A673 (cell line): Measurements from ENCODE around the gene CLEC4M. TPM values are rescaled to one million over a fixed set of nuclear protein-coding genes. Genes with fewer than 3 reads are reported as not detected.

Experiments
- Bru-seq: library from RNA; stranded (reverse); fragments of 400-500 nt; gene quantifications from one replicate; lab custom pipeline; 2021; lab: Mats Ljungman, UMichigan
- BruChase-seq, 2 experiments: library from RNA; stranded (reverse); fragments of 400-500 nt; gene quantifications; one replicate each; lab custom pipeline; 2021; lab: Mats Ljungman, UMichigan
- BruUV-seq: library from RNA; stranded (reverse); fragments of 400-500 nt; replicated peaks from 2 replicates; lab custom pipeline; 2021; lab: Mats Ljungman, UMichigan
- CTCF ChIA-PET: fragments of 300-600 bp; sonication (Branson Sonifier 250); formaldehyde crosslinking; loops from one replicate; lab custom pipeline; 2022; ENCODE audit warnings: antibody characterized with exemption; lab: Charles Lee
- POLR2A ChIA-PET: fragments of 300-600 bp; sonication (Branson Sonifier 250); formaldehyde crosslinking; loops from one replicate; lab custom pipeline; 2022; ENCODE audit warnings: antibody characterized with exemption; ENCODE audit not compliant: low non-redundant PET; lab: Charles Lee
- DNase-seq: peaks from one replicate; pipeline ENCODE4 v3.0.0-alpha.2; 2015; ENCODE audit warnings: low spot score
- H3K27ac ChIP-seq: fragments of 200-600 bp; sonication (generic); 2 replicates; pipeline ENCODE4 v1.5.1; 2016; ENCODE audit warnings: mixed run types, low read depth, mild to moderate bottlenecking, mixed read lengths, antibody characterized with exemption, low read length; ENCODE audit not compliant: poor library complexity, severe bottlenecking
- H3K27me3 ChIP-seq: fragments of 200-600 bp; sonication (generic); replicated peaks from 2 replicates; pipeline ENCODE4 v1.6.1; 2017; ENCODE audit warnings: mixed run types, low read depth, mild to moderate bottlenecking, mixed read lengths, antibody characterized with exemption, low read length; ENCODE audit not compliant: insufficient read depth, poor library complexity
- H3K36me3 ChIP-seq: fragments of 200-600 bp; sonication (generic); 2 replicates; pipeline ENCODE4 v1.6.1; 2016; ENCODE audit warnings: mixed run types, mild to moderate bottlenecking, mixed read lengths, antibody characterized with exemption, low read length; ENCODE audit not compliant: insufficient read depth, poor library complexity, severe bottlenecking
- H3K4me1 ChIP-seq: fragments of 200-600 bp; sonication (generic); 2 replicates; pipeline ENCODE4 v1.6.1; 2017; ENCODE audit warnings: mixed run types, mild to moderate bottlenecking, mixed read lengths, antibody characterized with exemption, low read length; ENCODE audit not compliant: insufficient read depth, poor library complexity, severe bottlenecking
- H3K4me3 ChIP-seq: fragments of 200-600 bp; sonication (generic); 2 replicates; pipeline ENCODE4 v1.5.1; 2016; ENCODE audit warnings: low read depth, mixed run types, mild to moderate bottlenecking, mixed read lengths, low read length; ENCODE audit not compliant: poor library complexity, severe bottlenecking
- H3K9me3 ChIP-seq: fragments of 200-600 bp; sonication (generic); 2 replicates; pipeline ENCODE4 v1.6.1; 2016; ENCODE audit warnings: mixed run types, low read depth, mild to moderate bottlenecking, mixed read lengths, antibody characterized with exemption, low read length; ENCODE audit not compliant: poor library complexity, severe bottlenecking
- EZH2 ChIP-seq: fragments of 200-600 bp; sonication (generic); IDR thresholded peaks from 2 replicates; pipeline ENCODE4 v1.6.1; 2017; ENCODE audit warnings: borderline replicate concordance, low read depth, mild to moderate bottlenecking, mixed read lengths, antibody characterized with exemption, low read length; ENCODE audit not compliant: poor library complexity, severe bottlenecking
- intact Hi-C: fragments of 100-400 bp; cut with micrococcal nuclease; formaldehyde crosslinking; loops from one replicate; pipeline ENCODE4 v1.10.0; 2022; ENCODE audit not compliant: unreplicated experiment
- long read RNA-seq: library from polyadenylated mRNA; stranded (forward); transcript quantifications from one replicate; pipeline ENCODE4 v2.0.0, GENCODE V29; 2022
- total RNA-seq: library from RNA; stranded (reverse); gene quantifications from 2 replicates; pipeline ENCODE4 v1.2.3, GENCODE V29; 2021
- TF ChIP-seq, protein P1 (sequence below): fragments of 300-800, 200-600 bp; sonication (generic); conservative IDR thresholded peaks from 2 replicates; pipeline ENCODE4 v1.5.1; 2017; ENCODE audit warnings: low read depth, mild to moderate bottlenecking, antibody characterized with exemption, low read length, moderate library complexity, mixed read lengths

The CLEC4M gene, protein sequence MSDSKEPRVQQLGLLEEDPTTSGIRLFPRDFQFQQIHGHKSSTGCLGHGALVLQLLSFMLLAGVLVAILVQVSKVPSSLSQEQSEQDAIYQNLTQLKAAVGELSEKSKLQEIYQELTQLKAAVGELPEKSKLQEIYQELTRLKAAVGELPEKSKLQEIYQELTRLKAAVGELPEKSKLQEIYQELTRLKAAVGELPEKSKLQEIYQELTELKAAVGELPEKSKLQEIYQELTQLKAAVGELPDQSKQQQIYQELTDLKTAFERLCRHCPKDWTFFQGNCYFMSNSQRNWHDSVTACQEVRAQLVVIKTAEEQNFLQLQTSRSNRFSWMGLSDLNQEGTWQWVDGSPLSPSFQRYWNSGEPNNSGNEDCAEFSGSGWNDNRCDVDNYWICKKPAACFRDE
- total RNA-seq (not detected in 2 replicates), Bru-seq, nascent RNA (not detected), BruChase-seq, experiment 1, labeled RNA remaining after a 2-hour chase (not detected), BruChase-seq, experiment 2, labeled RNA remaining after a 6-hour chase (not detected)
- long read RNA-seq = 0 reads

DNA sequence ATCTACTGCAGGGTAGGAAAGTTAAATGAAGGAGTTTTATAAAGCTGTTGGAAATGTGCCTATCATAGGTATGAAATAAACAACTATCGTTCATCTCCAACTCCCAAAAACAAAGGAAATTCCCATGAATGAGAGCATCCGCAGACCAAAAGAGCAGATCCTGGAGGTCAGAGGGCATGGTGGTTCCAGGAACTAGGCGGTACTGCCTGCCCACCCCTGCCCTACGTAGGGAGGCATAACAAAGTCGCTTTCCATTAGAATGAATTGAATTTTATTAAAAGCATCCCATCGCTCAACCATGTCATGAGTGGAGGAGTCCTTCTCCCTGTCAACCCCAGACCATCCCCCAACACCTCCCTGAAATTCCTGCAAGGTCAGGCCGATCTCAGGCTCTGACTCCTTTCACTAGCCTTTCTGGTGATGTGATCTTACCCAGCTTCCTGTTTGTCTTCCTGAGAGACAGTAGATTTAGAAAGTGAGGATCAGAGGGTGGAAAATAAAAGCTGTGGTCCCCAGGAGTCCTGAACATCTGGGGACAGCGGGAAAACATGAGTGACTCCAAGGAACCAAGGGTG lies at the start of gene CLEC4M:
TSS of gene CLEC4M (plus strand) at position 525 of the 575 bp plus-strand sequence. CDS start at position 549, 24 bp downstream.
- CTCF ChIA-PET = no interaction called here
- POLR2A ChIA-PET = no interaction called here

DNA sequence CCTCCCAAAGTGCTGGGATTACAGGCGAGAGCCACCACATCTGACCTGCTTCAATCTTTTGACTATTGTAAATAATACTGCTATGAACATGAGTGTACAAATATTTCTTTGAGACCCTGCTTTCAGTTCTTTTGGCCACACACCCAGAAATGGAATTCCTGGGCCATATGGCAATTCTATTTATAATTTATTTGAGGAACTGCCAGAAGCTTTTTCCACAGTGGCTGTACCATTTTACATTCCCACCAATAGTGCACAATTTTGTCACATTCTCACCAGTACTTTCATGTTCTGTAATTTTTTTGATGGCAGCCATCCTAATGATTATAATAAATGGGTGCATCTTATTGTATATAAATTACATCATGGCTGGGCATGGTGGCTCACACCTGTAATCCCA lies 47.4 kb upstream of the CLEC4M start:
- no peaks in the 10 kb centered on the region for H3K9me3 ChIP-seq
- ChIA-PET CTCF (no interaction called here), POLR2A (no interaction called here)
- H3K4me1 ChIP-seq = no peaks in the 10 kb centered on the region
- no TSS peak for BruUV-seq
- H3K36me3 ChIP-seq = no peaks in the 10 kb centered on the region
- intact Hi-C loops = no loop called here
- H3K27me3 ChIP-seq = no peaks in the 10 kb centered on the region
- H3K4me3 ChIP-seq = no peak overlapping the region
- H3K27ac ChIP-seq = no peak overlapping the region
- DNase-seq = no peak
- no peak for TF ChIP-seq EZH2
- TF ChIP-seq, protein P1, sequence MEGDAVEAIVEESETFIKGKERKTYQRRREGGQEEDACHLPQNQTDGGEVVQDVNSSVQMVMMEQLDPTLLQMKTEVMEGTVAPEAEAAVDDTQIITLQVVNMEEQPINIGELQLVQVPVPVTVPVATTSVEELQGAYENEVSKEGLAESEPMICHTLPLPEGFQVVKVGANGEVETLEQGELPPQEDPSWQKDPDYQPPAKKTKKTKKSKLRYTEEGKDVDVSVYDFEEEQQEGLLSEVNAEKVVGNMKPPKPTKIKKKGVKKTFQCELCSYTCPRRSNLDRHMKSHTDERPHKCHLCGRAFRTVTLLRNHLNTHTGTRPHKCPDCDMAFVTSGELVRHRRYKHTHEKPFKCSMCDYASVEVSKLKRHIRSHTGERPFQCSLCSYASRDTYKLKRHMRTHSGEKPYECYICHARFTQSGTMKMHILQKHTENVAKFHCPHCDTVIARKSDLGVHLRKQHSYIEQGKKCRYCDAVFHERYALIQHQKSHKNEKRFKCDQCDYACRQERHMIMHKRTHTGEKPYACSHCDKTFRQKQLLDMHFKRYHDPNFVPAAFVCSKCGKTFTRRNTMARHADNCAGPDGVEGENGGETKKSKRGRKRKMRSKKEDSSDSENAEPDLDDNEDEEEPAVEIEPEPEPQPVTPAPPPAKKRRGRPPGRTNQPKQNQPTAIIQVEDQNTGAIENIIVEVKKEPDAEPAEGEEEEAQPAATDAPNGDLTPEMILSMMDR = no peak

More for the DNA sequence above, at the start of gene CLEC4M:
- no peak within 1 kb of the TSS for H3K4me3 ChIP-seq
- intact Hi-C loops = no loop called here
- no peak for TF ChIP-seq EZH2
- TF ChIP-seq, protein P1 = no peak
- no peaks in the 10 kb centered on the region for H3K27me3 ChIP-seq
- no peaks in the 10 kb centered on the region for H3K36me3 ChIP-seq
- no peak within 1 kb of the TSS for H3K27ac ChIP-seq
- no peaks in the 10 kb centered on the region for H3K4me1 ChIP-seq
- no TSS peak for BruUV-seq
- peaks cover 9% of the 10 kb centered on the region for H3K9me3 ChIP-seq
- no peak for DNase-seq

DNA sequence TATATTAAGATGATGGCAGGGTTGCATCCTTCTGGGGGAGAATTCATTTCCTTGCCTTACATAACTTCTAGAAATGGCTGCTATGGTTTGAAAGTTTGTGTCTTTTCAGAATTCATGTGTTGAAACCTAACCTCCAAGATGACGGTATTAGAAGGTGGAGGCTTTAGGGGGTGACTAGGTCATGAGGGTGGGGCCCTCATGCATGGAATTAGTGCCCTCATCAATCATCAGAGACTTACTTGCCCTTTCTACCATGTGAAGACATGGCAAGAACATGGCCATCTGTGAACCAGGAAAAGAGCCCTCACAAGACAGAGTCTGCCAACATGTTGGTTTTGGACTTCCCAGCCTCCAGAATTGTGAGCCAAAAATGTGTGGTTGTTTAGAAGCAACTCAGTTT lies 46.3 kb upstream of the CLEC4M start:
- ChIA-PET CTCF (no interaction called here), POLR2A (no interaction called here)
- no peaks in the 10 kb centered on the region for H3K4me1 ChIP-seq
- DNase-seq = no peak
- no peaks in the 10 kb centered on the region for H3K36me3 ChIP-seq
- BruUV-seq = no TSS peak
- intact Hi-C loops = no loop called here
- H3K9me3 ChIP-seq = no peaks in the 10 kb centered on the region
- H3K27ac ChIP-seq = no peak overlapping the region
- TF ChIP-seq, protein P1 = no peak
- no peak for TF ChIP-seq EZH2
- no peak overlapping the region for H3K4me3 ChIP-seq
- no peaks in the 10 kb centered on the region for H3K27me3 ChIP-seq
